GM12892 (cell line): Measurements from ENCODE around the gene DCAF7.

Experiments
- DNase-seq: peaks from one replicate; pipeline ENCODE4 v3.0.0; 2011; ENCODE audit not compliant: insufficient read length
- FAIRE-seq: peaks from 2 replicates; lab custom pipeline; 2011; peaks lifted over from hg19 to GRCh38; lab: Jason Lieb, UNC
- POLR2A ChIP-seq: IDR thresholded peaks from 2 replicates; pipeline ENCODE4 v1.6.1; 2011; ENCODE audit warnings: low read depth, low read length, control low read depth
- POLR2AphosphoS5 ChIP-seq: IDR thresholded peaks from 2 replicates; pipeline ENCODE4 v1.6.1; 2011; ENCODE audit warnings: low read depth, low read length, control low read depth
- TAF1 ChIP-seq: IDR thresholded peaks from 2 replicates; pipeline ENCODE4 v1.6.1; 2011; ENCODE audit warnings: low read depth, mild to moderate bottlenecking, control low read depth, low read length, borderline replicate concordance

The DCAF7 gene

DNA sequence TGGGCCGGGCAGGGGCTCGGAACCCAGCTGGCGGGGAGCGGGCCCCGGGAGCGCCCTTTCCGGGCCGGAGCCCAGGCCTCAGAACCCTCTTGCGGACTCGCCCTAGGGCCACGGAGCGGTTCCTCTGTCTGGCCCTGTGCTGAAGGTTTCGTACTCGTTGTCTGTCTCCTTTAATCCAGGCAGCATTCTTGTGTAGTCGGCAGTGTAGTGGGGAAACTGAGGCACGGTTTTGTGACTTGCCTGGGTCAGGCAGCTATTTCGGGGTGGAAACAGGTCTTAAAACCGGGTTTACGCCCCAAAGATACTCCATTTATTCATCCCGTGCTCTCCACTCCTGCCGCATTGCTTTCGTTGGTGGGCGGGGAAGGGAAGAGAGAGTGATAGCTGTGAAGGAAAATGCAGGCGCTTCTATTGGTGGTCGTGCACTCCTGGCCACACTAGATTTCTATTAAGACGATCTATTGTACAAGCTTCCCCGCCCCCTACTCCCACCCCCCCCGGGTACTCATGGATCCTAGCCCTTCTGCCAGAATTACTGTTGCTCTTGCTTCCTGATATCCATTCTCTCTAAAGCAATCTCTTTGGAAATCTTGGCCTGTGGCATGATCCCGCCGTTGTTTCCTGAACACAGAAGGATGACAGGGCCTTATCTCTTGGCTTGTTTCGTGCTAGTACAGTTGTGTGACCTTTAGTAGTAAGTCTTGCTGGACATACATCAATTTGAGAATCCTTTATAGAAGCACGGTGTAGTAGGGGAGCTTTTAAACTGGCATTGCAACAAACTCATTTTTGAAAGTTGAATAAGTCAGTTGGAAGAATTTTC is 751 bp downstream of the DCAF7 start:
- no peak for TF ChIP-seq TAF1

DNA sequence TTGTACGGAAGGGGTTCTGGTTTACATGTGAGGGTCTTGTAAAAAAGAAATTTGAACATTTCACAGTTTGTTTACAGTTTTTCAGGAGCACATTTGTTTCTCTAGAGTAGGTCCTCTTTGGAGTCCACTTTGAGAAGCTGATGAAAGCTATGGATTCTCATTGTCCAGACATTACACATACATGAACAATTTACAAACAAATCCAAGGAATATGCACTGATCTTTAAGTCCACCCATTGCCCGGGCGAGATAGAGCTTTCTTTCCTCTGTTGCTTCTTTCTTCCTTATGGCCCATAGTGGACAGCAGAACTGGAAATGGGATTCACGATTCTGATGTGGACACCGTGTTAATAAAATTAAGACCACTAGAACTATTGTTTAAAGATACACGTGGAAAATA is 1.9 kb downstream of the DCAF7 start:
- no peak for FAIRE-seq
- no peak for DNase-seq
- TF ChIP-seq TAF1 (no peak), POLR2A (no peak), POLR2AphosphoS5 (no peak)

More for the DNA sequence above, 751 bp downstream of the DCAF7 start:
- no peak for DNase-seq
- FAIRE-seq, result no peak

DNA sequence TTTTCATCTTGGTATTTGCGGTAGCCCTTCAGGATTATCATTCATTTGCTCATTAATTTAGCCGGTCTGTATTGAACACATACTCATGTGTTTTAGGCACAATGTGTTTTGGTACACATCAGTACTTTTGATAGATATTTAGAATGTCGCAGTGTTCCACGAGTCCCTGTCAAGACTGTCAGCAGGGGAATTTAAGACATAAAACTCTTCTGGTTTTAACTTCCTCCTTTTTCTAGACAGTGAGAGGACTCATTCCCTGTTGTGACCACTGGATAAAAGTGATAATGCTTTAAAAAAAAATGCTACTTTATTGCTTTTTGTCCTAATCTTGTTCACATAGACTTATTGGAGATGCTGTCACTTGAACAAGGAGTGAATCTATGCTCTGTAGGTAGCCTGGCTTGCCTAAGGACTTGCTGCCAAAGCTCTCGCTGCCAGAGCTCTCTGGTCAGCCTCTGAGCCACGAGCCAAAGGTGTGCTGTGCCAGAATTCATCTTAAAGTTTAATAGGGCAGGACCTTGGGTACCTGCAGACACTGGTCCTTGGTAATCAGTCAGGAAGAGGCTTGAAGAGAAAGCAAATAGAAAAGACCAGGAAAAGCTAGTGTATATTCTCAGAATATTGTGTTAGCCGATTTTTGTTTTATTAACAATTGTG is 5.4 kb downstream of the DCAF7 start:
- no peak for TF ChIP-seq POLR2A
- no peak for TF ChIP-seq POLR2AphosphoS5
- no peak for TF ChIP-seq TAF1
- FAIRE-seq (no peak), DNase-seq (no peak)

DNA sequence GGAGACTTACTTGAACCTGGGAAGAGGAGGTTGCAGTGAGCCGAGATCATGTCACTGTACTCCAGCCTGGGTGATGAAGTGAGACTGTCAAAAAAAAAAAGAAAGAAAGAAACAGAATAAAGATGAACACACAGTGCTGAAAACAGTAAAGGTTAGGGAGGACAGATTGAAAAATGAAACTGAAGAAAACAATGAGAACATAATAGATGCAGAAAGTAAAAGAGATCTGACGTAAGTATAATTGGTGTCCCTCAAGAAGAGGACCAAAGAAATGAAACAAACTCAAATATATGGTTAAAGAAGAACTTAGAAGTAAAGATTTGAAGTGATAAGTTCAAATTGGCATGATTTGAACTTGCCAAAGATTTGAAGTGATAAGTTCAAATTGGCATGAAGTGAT is 7.1 kb downstream of the DCAF7 start:
- TF ChIP-seq POLR2AphosphoS5 (no peak), TAF1 (no peak), POLR2A (no peak)
- FAIRE-seq (no peak), DNase-seq (no peak)

DNA sequence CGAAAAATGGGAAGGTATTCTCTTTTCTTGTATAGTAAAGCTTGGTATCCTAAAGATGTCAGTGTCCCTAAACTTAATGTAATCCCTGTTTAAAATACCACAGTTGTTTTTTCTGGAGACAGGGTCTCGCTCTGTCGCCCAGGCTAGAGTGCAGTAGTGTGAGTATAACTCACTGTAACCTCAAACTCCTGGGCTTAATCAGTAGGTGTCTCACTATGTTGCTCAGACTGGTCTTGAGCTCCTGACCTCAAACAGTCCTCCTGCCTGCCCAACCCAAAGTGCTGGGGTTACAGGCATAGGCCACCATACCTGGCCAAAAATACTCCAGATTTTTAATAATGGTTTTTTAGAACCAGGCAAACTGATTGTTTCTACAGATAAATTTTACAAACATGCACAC is 8.2 kb downstream of the DCAF7 start:
- TF ChIP-seq POLR2AphosphoS5 (no peak), TAF1 (no peak), POLR2A (no peak)
- FAIRE-seq, result no peak
- no peak for DNase-seq

DNA sequence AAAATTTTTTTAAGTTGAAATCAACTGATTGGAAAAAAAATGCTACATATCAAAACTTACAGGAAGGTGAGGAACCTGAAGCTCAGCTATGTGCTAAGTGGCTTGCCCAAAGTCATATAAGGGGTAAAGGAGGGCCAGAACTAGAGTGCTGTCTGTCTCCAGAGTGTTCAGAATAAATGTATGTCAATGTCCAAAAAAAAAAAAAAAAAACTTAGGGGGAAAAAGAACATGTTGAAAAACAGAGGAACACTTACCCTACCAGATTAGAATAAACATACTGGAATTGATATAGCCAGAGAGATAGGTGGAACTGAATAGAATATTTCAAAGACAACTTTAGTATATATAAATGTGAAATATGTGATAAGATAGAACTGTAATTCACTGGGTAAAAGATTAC is 11.5 kb downstream of the DCAF7 start:
- FAIRE-seq (no peak), DNase-seq (no peak)
- no peak for TF ChIP-seq POLR2AphosphoS5
- TF ChIP-seq TAF1, result no peak
- TF ChIP-seq POLR2A, result no peak

DNA sequence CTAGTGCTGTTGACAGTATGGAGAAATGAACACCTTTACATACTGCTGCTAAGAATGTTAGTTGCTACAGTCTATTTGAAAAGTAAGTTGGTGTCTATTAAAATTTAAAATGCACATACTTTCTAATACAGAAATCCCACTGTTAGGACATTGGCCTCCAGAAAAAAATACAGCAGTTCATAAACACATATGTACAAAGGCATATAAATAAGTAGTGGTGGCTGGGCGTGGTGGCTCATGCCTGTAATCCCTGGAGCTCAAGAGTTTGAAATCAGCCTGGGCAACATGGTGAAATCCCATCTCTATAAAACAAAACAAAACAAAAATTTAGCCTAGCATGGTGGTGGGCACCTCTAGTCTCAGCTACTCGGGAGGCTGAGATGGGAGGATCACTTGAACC is 13.1 kb downstream of the DCAF7 start:
- TF ChIP-seq POLR2A, result no peak
- TF ChIP-seq TAF1, result no peak
- TF ChIP-seq POLR2AphosphoS5, result no peak
- DNase-seq (no peak), FAIRE-seq (no peak)

DNA sequence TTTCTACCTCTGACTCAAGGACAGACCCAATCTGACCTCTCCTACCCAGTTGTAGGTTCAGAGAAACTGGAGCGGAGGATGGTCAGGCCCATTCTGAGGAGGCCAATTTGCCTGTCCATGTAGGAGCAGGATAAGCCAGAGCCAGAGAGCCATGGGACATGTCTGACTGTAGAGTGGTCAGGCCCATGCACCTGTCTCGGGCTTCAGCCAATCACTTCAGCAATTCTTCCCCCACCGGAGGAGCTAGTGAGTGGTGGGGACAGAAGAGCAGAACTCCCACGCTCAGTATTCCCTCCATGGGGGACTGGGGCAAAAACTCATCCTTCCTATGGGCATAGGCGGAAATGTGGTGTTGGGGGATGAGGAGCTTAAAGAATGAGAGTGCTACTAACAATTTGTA is 14.3 kb downstream of the DCAF7 start:
- no peak for TF ChIP-seq POLR2AphosphoS5
- no peak for TF ChIP-seq TAF1
- no peak for TF ChIP-seq POLR2A
- FAIRE-seq (no peak), DNase-seq (no peak)

DNA sequence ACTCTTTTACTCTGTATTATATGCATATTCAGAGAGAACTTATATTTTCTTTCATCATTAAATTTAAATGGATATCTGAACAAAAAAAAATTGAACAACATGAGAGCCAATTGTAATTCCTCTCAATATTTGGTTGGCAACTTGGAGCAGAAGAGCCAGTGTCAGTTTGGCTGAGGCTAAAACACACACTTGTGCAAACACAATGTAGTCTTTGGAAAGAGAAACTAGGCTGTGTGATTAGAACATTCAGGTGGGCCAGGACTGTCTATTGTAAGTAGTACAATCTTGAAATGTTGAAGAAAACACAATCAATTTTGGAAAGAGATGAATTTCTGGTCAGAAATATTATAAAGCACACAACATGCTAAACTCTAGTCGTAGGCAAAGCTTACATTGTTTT is 17.0 kb downstream of the DCAF7 start:
- TF ChIP-seq POLR2AphosphoS5 (no peak), POLR2A (no peak), TAF1 (no peak)
- DNase-seq (no peak), FAIRE-seq (no peak)

DNA sequence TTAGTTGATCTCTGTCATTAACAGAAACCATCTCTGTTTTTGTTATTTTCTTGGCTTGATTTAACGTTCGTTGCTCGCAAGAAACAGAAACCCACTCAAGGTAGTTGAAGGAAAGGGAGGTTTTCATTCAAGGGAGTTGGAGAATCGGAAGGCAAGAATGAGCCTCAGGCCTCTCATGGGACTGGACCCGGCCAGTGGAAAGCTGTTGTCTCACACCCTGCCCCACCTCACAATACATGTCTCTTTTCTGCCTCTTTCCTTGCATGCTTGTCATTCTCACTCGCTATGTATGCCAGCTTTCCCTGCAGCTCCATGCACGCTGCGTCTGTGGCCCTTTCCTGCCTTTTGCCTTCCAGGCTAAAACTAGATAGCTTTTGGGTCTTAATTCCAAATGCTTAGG is 18.3 kb downstream of the DCAF7 start:
- FAIRE-seq, result no peak
- no peak for TF ChIP-seq POLR2AphosphoS5
- TF ChIP-seq TAF1, result no peak
- no peak for TF ChIP-seq POLR2A

DNA sequence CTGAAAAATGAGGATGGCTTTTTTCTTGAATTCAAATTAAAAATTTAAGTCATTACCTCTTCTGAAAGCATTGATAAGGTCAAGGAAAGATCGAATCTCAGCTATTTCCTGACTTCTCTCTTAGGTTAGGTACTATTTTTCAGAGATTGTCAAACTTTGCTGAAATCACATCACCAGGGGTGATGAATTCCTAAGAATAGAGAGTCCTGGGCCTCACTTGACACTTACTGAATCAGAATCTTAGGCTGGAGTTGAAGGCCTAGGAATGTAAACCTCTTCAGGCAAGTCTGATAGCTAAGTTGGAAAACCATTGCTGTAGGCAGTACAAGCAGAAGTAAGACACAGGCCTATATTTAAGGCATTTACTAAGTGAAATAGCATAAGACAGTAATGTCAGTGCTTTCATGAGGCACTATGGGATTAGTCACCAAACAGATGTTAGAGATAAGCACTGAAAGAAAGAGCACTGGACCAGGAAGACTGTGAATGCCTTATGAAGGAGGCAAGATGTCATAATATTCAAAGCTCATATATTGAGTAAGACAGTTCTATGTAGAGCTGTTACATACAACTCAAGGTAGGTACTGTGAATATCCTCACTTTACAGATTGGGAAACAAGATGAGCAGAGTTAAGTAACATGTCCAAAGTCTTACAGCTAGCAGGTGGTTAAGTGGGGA is 21.5 kb downstream of the DCAF7 start:
- TF ChIP-seq POLR2AphosphoS5 (no peak), POLR2A (no peak), TAF1 (no peak)
- DNase-seq (no peak), FAIRE-seq (no peak)

More for the DNA sequence above, 18.3 kb downstream of the DCAF7 start:
- DNase-seq, result no peak

DNA sequence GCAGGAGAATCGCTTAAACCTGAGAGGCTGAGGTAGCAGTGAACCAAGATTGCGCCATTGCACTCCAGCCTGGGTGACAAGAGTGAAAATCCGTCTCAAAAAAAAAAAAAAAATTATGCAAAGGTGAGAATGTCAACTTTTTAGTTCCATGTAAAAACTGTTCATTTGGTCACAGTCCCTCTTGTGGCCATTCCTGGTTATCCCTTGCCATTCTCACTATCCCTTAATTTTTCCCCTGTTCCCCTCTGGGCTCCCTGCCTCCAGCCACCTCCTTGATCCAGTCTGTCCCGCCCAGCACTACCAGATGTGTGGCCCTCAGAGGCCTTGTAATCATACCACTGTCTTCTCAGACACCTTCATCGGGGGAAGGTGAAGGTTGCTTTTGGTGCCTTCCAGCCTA is 23.4 kb downstream of the DCAF7 start:
- FAIRE-seq (no peak), DNase-seq (no peak)
- TF ChIP-seq POLR2AphosphoS5 (no peak), POLR2A (no peak), TAF1 (no peak)
